GM19351 (cell line): ENCODE measurements around the gene RALBP1.
"Not testable (repeated sequence)": the region's sequence is repeated elsewhere in the genome, so short reads cannot be mapped to it uniquely, and the experiment has no call there.

Experiments used
- ATAC-seq: cut with Tn5 transposase; IDR thresholded peaks from one replicate; pipeline ENCODE4 v1.9.1; 2021; ENCODE audit warnings: mild to moderate bottlenecking, moderate library complexity; ENCODE audit not compliant: unreplicated experiment

The RALBP1 gene

DNA sequence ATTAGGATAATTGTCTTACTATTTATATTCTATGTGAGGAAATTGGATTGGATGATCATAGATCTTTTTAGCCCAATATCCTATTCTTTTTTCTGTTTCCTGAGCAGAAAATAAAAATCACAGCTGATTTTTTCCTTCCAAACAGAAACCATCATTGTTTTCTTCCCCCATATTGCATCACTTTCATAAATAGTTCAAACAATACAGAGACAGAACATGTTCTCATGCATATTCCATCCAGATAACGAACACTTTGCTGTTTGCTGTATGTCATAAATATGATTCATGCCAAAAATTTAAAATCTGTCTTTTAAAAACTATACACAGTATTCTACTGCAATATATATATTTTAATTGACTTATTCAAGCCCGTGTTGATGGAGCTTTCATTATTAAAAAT, 22.0 kb upstream of the RALBP1 start:
- no peak for ATAC-seq

GRCh38 chr18:9454061-9454703, 21.1 kb upstream of the RALBP1 start:
- no peak for ATAC-seq

GRCh38 chr18:9455718-9456511, 19.4 kb upstream of the RALBP1 start:
- ATAC-seq, result no peak

- ATAC-seq, result no peak
Observed at GRCh38 chr18:9466127-9466526, 9.2 kb upstream of the RALBP1 start.

GRCh38 chr18:9466846-9467245, 8.5 kb upstream of the RALBP1 start:
- ATAC-seq, result no peak

GRCh38 chr18:9468998-9469397, 6.3 kb upstream of the RALBP1 start:
- ATAC-seq, result no peak

DNA sequence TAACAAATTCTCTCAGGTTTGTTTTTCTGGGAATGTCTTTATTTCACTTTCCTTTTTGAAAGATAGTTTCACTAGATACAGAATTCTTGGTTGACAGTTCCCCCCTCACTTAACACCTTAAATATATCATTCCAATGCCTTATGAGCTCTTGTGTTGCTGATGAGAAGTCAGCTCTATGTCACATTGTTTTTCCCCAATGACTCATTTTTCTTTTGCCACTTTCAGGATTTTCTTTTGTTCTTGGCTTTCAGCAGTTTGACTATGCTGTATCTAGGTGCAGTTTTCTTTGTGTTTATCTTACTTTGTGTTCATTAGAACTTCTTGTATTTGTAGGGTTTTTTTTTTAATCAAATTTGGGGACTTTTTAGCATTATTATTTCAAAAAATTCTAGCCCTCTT, 5.6 kb upstream of the RALBP1 start:
- ATAC-seq, result no peak

DNA sequence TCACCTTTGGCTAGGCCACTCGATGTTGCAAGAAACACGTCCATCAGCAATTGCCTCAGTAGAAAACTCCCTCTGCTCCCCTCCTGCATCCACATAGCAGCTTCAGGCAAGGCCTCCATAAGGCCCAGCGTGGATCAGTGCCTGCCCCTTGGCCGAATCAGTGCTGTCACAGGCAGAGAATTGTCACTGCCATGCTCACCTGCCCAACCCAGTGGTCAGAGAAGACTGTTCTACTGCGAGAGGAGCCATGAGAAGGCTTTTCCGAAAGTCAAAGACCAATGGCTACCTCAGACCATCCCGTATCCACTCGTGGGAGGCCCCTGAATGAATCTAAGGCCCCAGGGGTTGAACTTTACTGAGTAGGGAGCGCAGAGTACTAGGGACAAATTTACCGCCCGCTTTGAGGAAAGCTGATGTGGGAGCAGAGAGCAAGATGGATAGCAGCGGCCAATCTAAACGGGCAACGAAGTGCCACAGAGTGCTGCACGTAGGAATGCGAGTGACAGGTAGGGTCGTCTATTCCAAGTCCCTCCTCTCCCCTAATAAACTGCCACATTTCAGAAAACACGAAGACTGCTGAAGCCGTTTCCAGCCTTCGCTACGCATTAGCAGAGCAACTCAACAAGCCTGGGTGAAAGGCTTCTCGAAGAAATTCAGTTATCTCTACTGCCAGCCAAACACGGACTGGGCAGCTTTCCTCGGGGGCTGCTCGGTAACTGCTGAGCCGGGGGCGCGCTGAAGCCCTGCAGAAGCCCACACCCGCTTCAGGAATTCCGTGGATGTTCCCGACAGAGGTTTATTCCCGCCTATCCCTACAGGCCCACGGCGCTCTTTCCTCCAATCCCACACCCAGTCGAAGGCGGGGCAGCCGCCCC, 968 bp upstream of the RALBP1 start:
- no peak for ATAC-seq

DNA sequence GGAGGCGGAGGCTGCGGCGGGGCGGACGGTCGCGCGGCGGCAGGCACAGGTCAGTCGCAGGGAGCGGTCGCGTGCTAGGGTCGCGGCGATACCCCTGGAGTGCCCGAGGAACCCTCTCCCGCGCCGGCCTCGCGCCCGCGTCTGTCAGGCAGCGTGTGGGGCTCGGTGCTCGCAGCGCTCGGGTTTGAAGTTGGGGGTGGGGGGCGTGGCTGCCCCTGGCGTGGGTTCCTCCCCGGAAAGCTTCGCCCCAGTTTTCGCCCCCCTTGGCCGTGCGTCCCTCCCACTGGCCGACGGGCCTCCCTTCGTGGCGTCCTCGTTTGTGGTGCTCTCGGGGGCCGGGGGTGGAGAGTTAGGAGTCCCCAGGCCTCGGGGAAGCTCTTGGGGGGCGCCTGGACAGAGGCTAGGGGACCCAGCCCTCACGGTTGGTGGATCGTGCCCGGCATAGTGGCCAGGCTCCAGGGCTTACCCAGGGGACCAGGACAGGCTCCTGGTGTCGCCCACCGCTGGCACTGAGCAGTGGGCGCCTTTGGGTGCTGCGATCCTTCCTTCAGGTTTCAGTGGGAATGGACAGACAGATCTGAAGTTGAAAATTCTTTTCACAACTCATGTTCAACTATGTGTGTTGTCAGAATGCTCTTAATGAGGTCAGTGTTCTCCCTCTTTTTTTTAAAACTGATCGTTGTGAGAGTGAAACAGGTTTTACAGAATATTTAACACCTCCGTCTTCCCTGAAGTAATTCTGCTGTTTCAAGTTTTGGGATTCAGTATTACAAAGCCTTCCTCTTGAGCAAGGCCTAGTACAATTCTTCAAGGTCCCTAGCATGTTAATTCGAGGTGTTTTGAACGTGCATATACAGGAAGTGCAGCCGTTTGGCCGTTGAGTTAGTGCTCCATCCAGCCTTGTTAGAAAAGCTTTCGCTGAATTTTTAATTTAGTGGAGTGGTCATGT, 604 bp downstream of the RALBP1 start:
- peak; percentile 29 for ATAC-seq

DNA sequence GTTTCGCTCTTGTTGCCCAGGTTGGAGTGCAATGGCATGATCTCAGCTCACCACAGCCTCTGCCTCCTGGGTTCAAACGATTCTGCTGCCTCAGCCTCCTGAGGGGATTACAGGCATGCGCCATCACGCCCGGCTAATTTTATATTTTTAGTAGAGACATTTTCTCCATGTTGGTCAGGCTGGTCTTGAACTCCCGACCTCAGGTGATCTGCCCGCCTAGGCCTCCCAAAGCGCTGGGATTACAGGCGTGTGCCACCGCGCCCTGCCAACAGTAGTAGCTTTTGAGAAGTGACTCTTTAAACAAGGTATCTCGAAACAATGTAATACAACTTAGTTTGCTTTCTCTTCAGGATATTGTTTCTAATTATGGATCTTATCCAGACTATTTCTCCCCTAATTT, 1.6 kb downstream of the RALBP1 start:
- ATAC-seq, result not testable (repeated sequence)

- ATAC-seq, result no peak
Observed at GRCh38 chr18:9477509-9477908, 2.2 kb downstream of the RALBP1 start.

DNA sequence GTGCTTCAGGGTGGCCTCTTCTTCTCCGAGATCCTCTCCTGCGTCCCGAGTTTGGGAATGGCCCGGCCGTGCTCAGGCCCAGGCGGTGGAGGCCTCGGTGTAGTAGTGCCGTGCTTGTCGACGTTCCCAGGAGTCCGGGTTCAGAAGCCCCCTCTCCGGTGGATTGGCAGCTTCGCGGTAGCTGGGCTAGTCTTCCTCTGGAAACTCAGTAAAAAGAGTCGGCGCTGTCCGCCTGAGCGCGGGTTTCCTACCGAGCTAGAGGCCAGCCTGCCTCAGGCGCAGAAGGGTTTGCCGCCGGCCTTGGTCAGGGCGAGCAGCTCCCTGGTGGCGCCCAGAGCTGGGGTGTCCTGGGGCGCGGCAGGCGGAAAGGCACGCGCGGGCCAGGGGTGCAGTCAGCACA, 3.2 kb downstream of the RALBP1 start:
- no peak for ATAC-seq

DNA sequence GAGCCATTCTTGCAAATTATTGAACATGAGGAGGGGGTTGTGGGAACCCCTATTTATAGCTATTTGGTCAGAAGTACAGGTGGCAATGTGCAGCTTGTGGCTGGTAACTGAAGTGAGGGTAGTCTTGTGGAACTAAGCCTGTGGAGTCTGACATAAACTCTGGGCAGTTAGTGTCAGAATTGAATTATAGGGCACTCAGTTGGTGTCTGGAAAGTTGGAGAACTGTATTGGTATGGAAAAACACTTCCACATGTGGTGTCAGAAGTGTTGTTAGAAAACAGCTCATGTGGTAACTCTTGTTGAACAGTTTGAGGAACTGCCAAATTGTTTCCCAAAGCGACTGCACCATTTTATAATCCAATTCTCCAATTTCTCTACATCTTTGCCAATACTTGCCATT, 7.5 kb downstream of the RALBP1 start:
- no peak for ATAC-seq

- ATAC-seq, result no peak
Observed at GRCh38 chr18:9483526-9483925, 8.2 kb downstream of the RALBP1 start.

- ATAC-seq, result not testable (repeated sequence)
Observed at GRCh38 chr18:9484856-9485255, 9.5 kb downstream of the RALBP1 start.

GRCh38 chr18:9488538-9488937, 13.2 kb downstream of the RALBP1 start:
- no peak for ATAC-seq

DNA sequence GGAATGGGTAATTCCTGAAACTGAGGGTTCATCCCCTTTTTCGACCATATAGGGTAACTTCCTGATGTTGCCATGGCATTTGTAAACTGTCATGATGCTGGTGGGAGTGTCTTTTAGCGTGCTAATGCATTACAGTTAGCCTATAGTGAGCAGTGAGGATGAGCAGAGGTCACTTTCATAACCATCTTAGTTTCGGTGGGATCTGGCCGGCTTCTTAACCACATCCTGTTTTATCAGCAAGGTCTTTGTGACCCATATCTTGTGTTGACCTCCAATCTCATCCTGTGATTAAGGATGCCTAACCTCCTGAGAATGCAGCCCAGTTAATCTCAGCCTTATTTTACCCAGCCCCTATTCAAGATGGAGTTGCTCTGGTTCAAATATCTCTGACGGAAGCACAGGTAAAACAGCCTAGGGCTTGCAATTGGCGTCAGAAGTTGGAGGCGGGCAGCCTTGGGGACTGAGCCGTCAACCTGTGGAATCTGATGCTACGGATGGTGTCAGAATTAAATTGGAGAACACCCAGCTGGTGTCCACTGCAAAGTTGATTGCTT, 19.5 kb downstream of the RALBP1 start:
- peak; percentile 94 for ATAC-seq

GRCh38 chr18:9495465-9495864, 20.2 kb downstream of the RALBP1 start:
- ATAC-seq, result no peak

DNA sequence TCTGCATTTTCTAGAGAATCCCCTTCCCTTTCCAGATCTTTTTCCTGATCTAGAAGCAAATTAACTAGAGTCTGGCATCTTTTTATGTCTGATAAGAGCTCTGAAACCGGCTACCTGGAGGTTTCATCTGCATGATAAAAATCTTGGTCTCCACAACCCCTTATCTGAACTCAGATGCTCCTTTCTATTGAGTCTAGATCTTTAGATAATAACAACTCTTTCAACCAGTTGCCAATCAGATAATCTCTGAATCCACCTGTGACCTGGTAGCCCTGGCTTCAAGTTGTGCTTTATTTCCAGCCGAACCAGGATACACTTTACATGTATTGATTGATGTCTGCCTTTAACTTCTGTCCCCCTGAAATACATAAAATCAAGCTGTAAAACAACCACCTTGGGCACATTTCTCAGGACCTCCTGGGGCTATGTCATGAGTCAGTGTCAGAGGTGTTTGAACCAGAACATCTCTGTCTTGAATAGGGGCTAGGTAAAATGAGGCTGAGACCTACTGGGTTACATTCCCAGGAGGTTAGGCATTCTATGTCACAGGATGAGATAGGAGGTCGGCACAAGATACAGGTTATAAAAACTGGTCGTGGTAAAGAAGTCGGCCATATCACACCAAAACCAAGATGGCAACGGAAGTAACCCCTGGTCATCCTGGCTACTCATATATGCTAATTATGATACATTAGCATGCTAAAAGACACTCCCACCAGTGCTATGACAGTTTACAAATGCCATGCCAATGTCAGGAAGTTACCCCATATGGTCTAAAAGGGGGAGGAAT, 20.8 kb downstream of the RALBP1 start:
- no peak for ATAC-seq
